GM12864 (cell line): ENCODE data around the gene TRIM24.

Source experiments
- DNase-seq: peaks from one replicate; pipeline ENCODE4 v3.0.0-alpha.2; 2011; ENCODE audit warnings: low read depth
- H3K4me3 ChIP-seq: 2 replicates; pipeline ENCODE4 v1.5.1; 2011; ENCODE audit warnings: mild to moderate bottlenecking, low read depth, low read length, control low read depth
- CTCF ChIP-seq: IDR thresholded peaks from 2 replicates; pipeline ENCODE4 v1.5.1; 2011; ENCODE audit warnings: low read depth, mild to moderate bottlenecking, moderate library complexity, low read length, control low read depth, inconsistent platforms; ENCODE audit errors: missing control alignments

TRIM24 gene

GRCh38 chr7:138579136-138579535 is 119.1 kb downstream of the TRIM24 start:
- no peak for TF ChIP-seq CTCF
- DNase-seq = no peak
- H3K4me3 ChIP-seq = no peak overlapping the region

- DNase-seq = no peak
- H3K4me3 ChIP-seq = no peak overlapping the region
- no peak for TF ChIP-seq CTCF
Observed at GRCh38 chr7:138579671-138580070, 119.6 kb downstream of the TRIM24 start.

- no peak for TF ChIP-seq CTCF
- DNase-seq = no peak
- no peak overlapping the region for H3K4me3 ChIP-seq
Observed at GRCh38 chr7:138581065-138581464, 121.0 kb downstream of the TRIM24 start.

GRCh38 chr7:138584283-138584682 is 124.2 kb downstream of the TRIM24 start:
- TF ChIP-seq CTCF = no peak
- no peak overlapping the region for H3K4me3 ChIP-seq
- DNase-seq = no peak

GRCh38 chr7:138584696-138585095 is 124.6 kb downstream of the TRIM24 start:
- no peak for TF ChIP-seq CTCF
- no peak overlapping the region for H3K4me3 ChIP-seq
- DNase-seq = no peak

- H3K4me3 ChIP-seq = no peak overlapping the region
- TF ChIP-seq CTCF = no peak
- no peak for DNase-seq
Observed at GRCh38 chr7:138585283-138585993, 125.4 kb downstream of the TRIM24 start.

- TF ChIP-seq CTCF = no peak
- no peak overlapping the region for H3K4me3 ChIP-seq
- no peak for DNase-seq
Observed at GRCh38 chr7:138587485-138587884, 127.4 kb downstream of the TRIM24 start.
